Measurements from ENCODE around the gene RNF207.

RNF207 gene

GRCh38 chr1:6251233-6251632 lies 45.3 kb downstream of the RNF207 start:
- no peak for TF ChIP-seq MAX (IDR thresholded peaks at IDR 0.05; ENCODE audit: low read depth, low read length)
- no peak for TF ChIP-seq MYC (IDR thresholded peaks at IDR 0.05; ENCODE audit: low read depth, low read length)
- no peak for TF ChIP-seq CTCF (IDR thresholded peaks at IDR 0.05; ENCODE audit: low read depth, low read length)
- TF ChIP-seq POLR2A (IDR thresholded peaks at IDR 0.05; ENCODE audit: extremely low read depth, insufficient read length) = no peak
- H3K4me3 ChIP-seq (ENCODE audit: low read depth, low read length) = no peak overlapping the region
- DNase-seq (ENCODE audit: low read depth) = no peak

- no peak for DNase-seq (ENCODE audit: low read depth)
- TF ChIP-seq CTCF (IDR thresholded peaks at IDR 0.05; ENCODE audit: low read depth, low read length) = no peak
- no peak for TF ChIP-seq MAX (IDR thresholded peaks at IDR 0.05; ENCODE audit: low read depth, low read length)
- no peak for TF ChIP-seq MYC (IDR thresholded peaks at IDR 0.05; ENCODE audit: low read depth, low read length)
- TF ChIP-seq POLR2A (IDR thresholded peaks at IDR 0.05; ENCODE audit: extremely low read depth, insufficient read length) = no peak
- H3K4me3 ChIP-seq (ENCODE audit: low read depth, low read length) = no peak overlapping the region
These were observed 45.9 kb downstream of the RNF207 start for GRCh38 chr1:6251681-6252373.

- no peak for DNase-seq (ENCODE audit: low read depth)
- no peak for TF ChIP-seq POLR2A (IDR thresholded peaks at IDR 0.05; ENCODE audit: extremely low read depth, insufficient read length)
- TF ChIP-seq CTCF (IDR thresholded peaks at IDR 0.05; ENCODE audit: low read depth, low read length) = no peak
- no peak for TF ChIP-seq MAX (IDR thresholded peaks at IDR 0.05; ENCODE audit: low read depth, low read length)
- no peak for TF ChIP-seq MYC (IDR thresholded peaks at IDR 0.05; ENCODE audit: low read depth, low read length)
- H3K4me3 ChIP-seq (ENCODE audit: low read depth, low read length) = no peak overlapping the region
These were observed 46.4 kb downstream of the RNF207 start for GRCh38 chr1:6252374-6252710.

- no peak for DNase-seq (ENCODE audit: low read depth)
- no peak overlapping the region for H3K4me3 ChIP-seq (ENCODE audit: low read depth, low read length)
- TF ChIP-seq MYC (IDR thresholded peaks at IDR 0.05; ENCODE audit: low read depth, low read length) (no peak), MAX (IDR thresholded peaks at IDR 0.05; ENCODE audit: low read depth, low read length) (no peak), POLR2A (IDR thresholded peaks at IDR 0.05; ENCODE audit: extremely low read depth, insufficient read length) (no peak), CTCF (IDR thresholded peaks at IDR 0.05; ENCODE audit: low read depth, low read length) (no peak)
These were observed 47.5 kb downstream of the RNF207 start for GRCh38 chr1:6253380-6253779.

- TF ChIP-seq MYC (IDR thresholded peaks at IDR 0.05; ENCODE audit: low read depth, low read length) = no peak
- TF ChIP-seq CTCF (IDR thresholded peaks at IDR 0.05; ENCODE audit: low read depth, low read length) = no peak
- TF ChIP-seq POLR2A (IDR thresholded peaks at IDR 0.05; ENCODE audit: extremely low read depth, insufficient read length) = no peak
- no peak for TF ChIP-seq MAX (IDR thresholded peaks at IDR 0.05; ENCODE audit: low read depth, low read length)
- H3K4me3 ChIP-seq (ENCODE audit: low read depth, low read length) = no peak overlapping the region
- DNase-seq (ENCODE audit: low read depth) = no peak
These were observed 48.8 kb downstream of the RNF207 start for GRCh38 chr1:6254691-6255090.
